Keratinocyte (primary cell): ENCODE data around the gene CEACAM18.

Experiments used
- EZH2 ChIP-seq: IDR thresholded peaks from one replicate; pipeline ENCODE4 v1.6.1; 2012; ENCODE audit warnings: inconsistent platforms, mild to moderate bottlenecking, low read length, moderate library complexity
- TF ChIP-seq, protein P1 (sequence below), 3 experiments: IDR thresholded peaks in 1 of 3; conservative IDR thresholded peaks in 1 of 3; optimal IDR thresholded peaks in 1 of 3; 2 replicates in 2 of 3; 3 replicates in 1 of 3; pipeline versions ENCODE3 to v1.5.1; 2011; ENCODE audit warnings: low read length in 3 of 3, mild to moderate bottlenecking in 3 of 3, moderate library complexity in 2 of 3, control low read depth in 1 of 3, inconsistent platforms in 1 of 3; ENCODE audit not compliant: insufficient read depth in 2 of 3; ENCODE audit errors: extremely low read depth in 1 of 3

- TF ChIP-seq, protein P1, sequence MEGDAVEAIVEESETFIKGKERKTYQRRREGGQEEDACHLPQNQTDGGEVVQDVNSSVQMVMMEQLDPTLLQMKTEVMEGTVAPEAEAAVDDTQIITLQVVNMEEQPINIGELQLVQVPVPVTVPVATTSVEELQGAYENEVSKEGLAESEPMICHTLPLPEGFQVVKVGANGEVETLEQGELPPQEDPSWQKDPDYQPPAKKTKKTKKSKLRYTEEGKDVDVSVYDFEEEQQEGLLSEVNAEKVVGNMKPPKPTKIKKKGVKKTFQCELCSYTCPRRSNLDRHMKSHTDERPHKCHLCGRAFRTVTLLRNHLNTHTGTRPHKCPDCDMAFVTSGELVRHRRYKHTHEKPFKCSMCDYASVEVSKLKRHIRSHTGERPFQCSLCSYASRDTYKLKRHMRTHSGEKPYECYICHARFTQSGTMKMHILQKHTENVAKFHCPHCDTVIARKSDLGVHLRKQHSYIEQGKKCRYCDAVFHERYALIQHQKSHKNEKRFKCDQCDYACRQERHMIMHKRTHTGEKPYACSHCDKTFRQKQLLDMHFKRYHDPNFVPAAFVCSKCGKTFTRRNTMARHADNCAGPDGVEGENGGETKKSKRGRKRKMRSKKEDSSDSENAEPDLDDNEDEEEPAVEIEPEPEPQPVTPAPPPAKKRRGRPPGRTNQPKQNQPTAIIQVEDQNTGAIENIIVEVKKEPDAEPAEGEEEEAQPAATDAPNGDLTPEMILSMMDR (optimal IDR thresholded peaks at IDR 0.05 in 1 of 3, IDR thresholded peaks at IDR 0.05 in 1 of 3, conservative IDR thresholded peaks at IDR 0.05 in 1 of 3; ENCODE audit: extremely low read depth in 1 of 3, insufficient read depth in 2 of 3, low read length in 3 of 3) = no peak
- no peak for TF ChIP-seq EZH2
These were observed 2.2 kb upstream of the CEACAM18 start for GRCh38 chr19:51476164-51476563.
